ENCODE data around the gene GNAT3. TPM values are rescaled to one million over a fixed set of nuclear protein-coding genes. Genes with fewer than 3 reads are reported as not detected.

The GNAT3 gene
- total and polyA plus RNA-seq, 7 donors = not detected

DNA sequence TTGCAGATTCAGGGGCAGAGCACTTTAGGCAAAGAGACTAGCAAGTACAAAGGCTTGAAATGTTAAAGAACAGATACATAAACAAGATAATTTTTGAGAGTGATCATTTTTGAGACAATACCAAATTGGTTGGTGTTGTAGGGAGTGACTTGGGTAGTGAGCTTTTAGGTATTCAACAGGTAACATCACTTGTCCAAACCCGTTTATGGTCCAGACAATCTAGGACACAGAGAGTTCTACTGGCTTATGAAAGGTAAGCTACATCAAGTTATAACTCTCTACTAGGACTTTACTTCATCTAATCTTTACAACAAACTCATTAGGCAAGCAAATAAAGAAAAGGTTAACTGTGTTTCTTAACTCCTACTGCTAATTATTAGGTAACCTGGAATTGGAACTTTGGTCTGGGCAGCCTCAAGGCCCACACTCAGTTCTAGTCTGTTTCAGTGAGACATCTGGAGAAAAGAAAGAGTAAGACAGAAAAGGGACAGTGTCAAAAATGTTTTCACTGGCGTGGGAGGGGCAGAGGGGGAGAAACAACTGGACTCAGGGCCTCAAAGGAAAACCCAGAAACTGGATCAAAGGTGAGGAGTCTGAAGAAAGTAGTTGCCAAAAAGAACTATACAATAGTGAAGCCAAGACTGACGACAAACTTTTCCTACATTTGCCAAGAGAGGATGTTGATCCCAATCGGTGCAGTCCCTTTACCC is 39.2 kb downstream of the GNAT3 start:
- intact Hi-C loops (cut with DNase I) = no loop called here
- Histone ChIP-seq H3K9me3 (no peaks in the 10 kb centered on the region), H3K27ac (no peak overlapping the region), H3K36me3 (no peaks in the 10 kb centered on the region), H3K4me1 (no peaks in the 10 kb centered on the region), H3K27me3 (no peaks in the 10 kb centered on the region), H3K4me3 (no peak overlapping the region)
- TF ChIP-seq POLR2A (IDR thresholded peaks at IDR 0.05) (no peak), POLR2AphosphoS5 (IDR thresholded peaks at IDR 0.05) (no peak), CTCF (IDR thresholded peaks at IDR 0.05) (no peak), EP300 (IDR thresholded peaks at IDR 0.05) (no peak)
- DNase-seq = no peak
- WGBS, 2 donors = 62 to 75% methylated on average over 4 of the region's 4 CpGs

- Histone ChIP-seq H3K27me3 (no peaks in the 10 kb centered on the region), H3K27ac (no peak overlapping the region), H3K36me3 (no peaks in the 10 kb centered on the region), H3K4me1 (peaks cover 0 to 10% (median 0%) of the 10 kb centered on the region in 4 donors), H3K9me3 (no peaks in the 10 kb centered on the region), H3K4me3 (no peak overlapping the region)
- TF ChIP-seq EP300 (IDR thresholded peaks at IDR 0.05) (no peak), POLR2A (IDR thresholded peaks at IDR 0.05) (no peak), POLR2AphosphoS5 (IDR thresholded peaks at IDR 0.05) (no peak), CTCF (IDR thresholded peaks at IDR 0.05) (no peak)
- intact Hi-C loops (cut with DNase I) = no loop called here
- WGBS, 2 donors = 69 to 82% methylated on average over 3 of the region's 3 CpGs
- DNase-seq = no peak
Measured at GRCh38 chr7:80468931-80469714, 42.7 kb downstream of the GNAT3 start.

GRCh38 chr7:80467069-80467468 is 44.8 kb downstream of the GNAT3 start:
- intact Hi-C loops (cut with DNase I) = no loop called here
- H3K27ac ChIP-seq = no peak overlapping the region
- peaks cover 0 to 10% (median 0%) of the 10 kb centered on the region in 4 donors for H3K4me1 ChIP-seq
- TF ChIP-seq EP300 (IDR thresholded peaks at IDR 0.05) = no peak
- no peak for TF ChIP-seq POLR2A (IDR thresholded peaks at IDR 0.05)
- no peak for TF ChIP-seq POLR2AphosphoS5 (IDR thresholded peaks at IDR 0.05)
- no peak for TF ChIP-seq CTCF (IDR thresholded peaks at IDR 0.05)
- H3K9me3 ChIP-seq = no peaks in the 10 kb centered on the region
- no peaks in the 10 kb centered on the region for H3K27me3 ChIP-seq
- 19 to 59% methylated on average over 3 of the region's 3 CpGs for WGBS, 2 donors
- DNase-seq = no peak
- H3K36me3 ChIP-seq = no peaks in the 10 kb centered on the region
- H3K4me3 ChIP-seq = no peak overlapping the region

DNA sequence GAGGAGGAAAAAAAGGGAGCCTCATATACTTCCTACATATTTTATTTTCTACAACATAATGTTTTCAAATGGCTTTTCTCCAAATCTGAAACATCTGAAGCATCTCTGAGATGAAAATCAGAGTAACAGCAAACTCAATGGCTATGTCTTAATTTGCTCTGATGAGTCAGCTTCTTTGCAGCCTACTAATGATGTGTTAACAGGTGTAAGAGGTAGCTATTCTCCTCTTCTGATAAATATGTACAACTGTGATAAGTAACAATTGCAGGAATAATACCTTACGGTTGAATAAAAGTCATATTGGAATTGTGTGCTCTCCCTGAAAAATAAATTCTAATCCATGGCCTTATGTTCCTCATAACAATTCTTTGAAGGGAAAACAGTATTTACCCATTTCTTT is 45.2 kb downstream of the GNAT3 start:
- no peak overlapping the region for H3K4me3 ChIP-seq
- TF ChIP-seq CTCF (IDR thresholded peaks at IDR 0.05) (no peak), EP300 (IDR thresholded peaks at IDR 0.05) (no peak), POLR2AphosphoS5 (IDR thresholded peaks at IDR 0.05) (no peak), POLR2A (IDR thresholded peaks at IDR 0.05) (no peak)
- no peaks in the 10 kb centered on the region for H3K36me3 ChIP-seq
- H3K9me3 ChIP-seq = no peaks in the 10 kb centered on the region
- 56 to 90% methylated on average over 1 of the region's 1 CpG for WGBS, 2 donors
- peaks cover 0 to 10% (median 0%) of the 10 kb centered on the region in 4 donors for H3K4me1 ChIP-seq
- H3K27me3 ChIP-seq = no peaks in the 10 kb centered on the region
- intact Hi-C loops (cut with DNase I) = no loop called here
- no peak for DNase-seq
- no peak overlapping the region for H3K27ac ChIP-seq

Measured in sigmoid colon (tissue), 7 donors.